WTC11 (cell line): ENCODE results near the gene H1-8.

Source experiments
- SP1 ChIP-seq: sonication (generic); formaldehyde crosslinking; conservative IDR thresholded peaks from 2 replicates; pipeline ENCODE4 v1.8.1; 2022; ENCODE audit warnings: missing genetic modification reagents
- TEAD4 ChIP-seq: sonication (generic); formaldehyde crosslinking; IDR thresholded peaks from 2 replicates; pipeline ENCODE4 v1.8.0; 2022; ENCODE audit warnings: mild to moderate bottlenecking, missing genetic modification reagents
- TF ChIP-seq, protein P1 (sequence below): fragments of 200-600 bp; IDR thresholded peaks from 2 replicates; pipeline ENCODE4 v1.8.0; 2022; ENCODE audit warnings: antibody characterized with exemption
- TF ChIP-seq, protein P2 (sequence below): sonication (generic); formaldehyde crosslinking; IDR thresholded peaks from 2 replicates; pipeline ENCODE4 v1.8.0; 2022; ENCODE audit warnings: missing genetic modification reagents

DNA sequence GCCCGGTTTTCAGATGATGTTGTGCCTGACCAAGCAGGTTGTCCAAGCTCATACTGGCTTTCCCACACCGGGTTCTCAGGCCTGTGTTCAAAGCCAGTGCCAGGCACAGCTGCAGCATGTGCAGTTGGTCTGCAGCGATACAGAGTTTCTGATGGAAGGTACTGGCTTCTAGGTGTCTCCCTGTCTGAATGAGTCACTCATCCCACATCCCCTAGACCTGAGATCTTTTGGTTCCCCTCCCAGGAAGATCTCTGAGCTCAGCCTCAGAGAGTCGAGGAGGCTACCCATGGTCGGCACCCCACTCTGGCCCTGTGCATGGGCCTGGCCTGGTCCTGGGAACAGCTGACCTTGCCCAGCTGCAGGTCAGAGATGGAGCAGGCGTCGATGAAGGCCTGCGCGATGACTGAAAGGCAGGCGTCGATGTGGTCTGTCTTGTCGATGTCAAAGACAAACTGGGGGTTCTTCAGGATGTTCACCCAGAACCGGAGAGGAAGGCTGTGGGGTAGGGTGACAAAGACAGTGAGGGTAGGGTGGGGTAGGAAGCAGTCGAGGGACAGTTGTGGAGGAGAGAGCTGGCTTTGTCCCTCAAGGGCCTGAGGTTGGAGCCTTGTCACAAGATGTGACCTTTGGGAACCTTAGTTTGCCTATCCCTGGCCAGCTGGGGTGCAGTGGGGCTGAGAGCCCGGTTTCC is 15.3 kb downstream of the H1-8 start:
- TF ChIP-seq, protein P1, sequence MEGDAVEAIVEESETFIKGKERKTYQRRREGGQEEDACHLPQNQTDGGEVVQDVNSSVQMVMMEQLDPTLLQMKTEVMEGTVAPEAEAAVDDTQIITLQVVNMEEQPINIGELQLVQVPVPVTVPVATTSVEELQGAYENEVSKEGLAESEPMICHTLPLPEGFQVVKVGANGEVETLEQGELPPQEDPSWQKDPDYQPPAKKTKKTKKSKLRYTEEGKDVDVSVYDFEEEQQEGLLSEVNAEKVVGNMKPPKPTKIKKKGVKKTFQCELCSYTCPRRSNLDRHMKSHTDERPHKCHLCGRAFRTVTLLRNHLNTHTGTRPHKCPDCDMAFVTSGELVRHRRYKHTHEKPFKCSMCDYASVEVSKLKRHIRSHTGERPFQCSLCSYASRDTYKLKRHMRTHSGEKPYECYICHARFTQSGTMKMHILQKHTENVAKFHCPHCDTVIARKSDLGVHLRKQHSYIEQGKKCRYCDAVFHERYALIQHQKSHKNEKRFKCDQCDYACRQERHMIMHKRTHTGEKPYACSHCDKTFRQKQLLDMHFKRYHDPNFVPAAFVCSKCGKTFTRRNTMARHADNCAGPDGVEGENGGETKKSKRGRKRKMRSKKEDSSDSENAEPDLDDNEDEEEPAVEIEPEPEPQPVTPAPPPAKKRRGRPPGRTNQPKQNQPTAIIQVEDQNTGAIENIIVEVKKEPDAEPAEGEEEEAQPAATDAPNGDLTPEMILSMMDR, result no peak
- TF ChIP-seq TEAD4 (CRISPR knock-in tag) (no peak), SP1 (CRISPR knock-in tag) (no peak)
- TF ChIP-seq, protein P2, sequence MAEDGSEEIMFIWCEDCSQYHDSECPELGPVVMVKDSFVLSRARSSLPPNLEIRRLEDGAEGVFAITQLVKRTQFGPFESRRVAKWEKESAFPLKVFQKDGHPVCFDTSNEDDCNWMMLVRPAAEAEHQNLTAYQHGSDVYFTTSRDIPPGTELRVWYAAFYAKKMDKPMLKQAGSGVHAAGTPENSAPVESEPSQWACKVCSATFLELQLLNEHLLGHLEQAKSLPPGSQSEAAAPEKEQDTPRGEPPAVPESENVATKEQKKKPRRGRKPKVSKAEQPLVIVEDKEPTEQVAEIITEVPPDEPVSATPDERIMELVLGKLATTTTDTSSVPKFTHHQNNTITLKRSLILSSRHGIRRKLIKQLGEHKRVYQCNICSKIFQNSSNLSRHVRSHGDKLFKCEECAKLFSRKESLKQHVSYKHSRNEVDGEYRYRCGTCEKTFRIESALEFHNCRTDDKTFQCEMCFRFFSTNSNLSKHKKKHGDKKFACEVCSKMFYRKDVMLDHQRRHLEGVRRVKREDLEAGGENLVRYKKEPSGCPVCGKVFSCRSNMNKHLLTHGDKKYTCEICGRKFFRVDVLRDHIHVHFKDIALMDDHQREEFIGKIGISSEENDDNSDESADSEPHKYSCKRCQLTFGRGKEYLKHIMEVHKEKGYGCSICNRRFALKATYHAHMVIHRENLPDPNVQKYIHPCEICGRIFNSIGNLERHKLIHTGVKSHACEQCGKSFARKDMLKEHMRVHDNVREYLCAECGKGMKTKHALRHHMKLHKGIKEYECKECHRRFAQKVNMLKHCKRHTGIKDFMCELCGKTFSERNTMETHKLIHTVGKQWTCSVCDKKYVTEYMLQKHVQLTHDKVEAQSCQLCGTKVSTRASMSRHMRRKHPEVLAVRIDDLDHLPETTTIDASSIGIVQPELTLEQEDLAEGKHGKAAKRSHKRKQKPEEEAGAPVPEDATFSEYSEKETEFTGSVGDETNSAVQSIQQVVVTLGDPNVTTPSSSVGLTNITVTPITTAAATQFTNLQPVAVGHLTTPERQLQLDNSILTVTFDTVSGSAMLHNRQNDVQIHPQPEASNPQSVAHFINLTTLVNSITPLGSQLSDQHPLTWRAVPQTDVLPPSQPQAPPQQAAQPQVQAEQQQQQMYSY (CRISPR knock-in tag), result no peak
